Adrenal gland (tissue), 12 donors: Measurements from ENCODE around the gene ZNF618. TPM values are rescaled to one million over a fixed set of nuclear protein-coding genes. Genes with fewer than 3 reads are reported as not detected.

Experiments used
- DNase-seq, 7 donors: peaks; one replicate each; pipeline ENCODE4 v3.0.0-alpha.2; 2019 to 2020
- H3K27ac ChIP-seq, 5 donors: fragments of 200-600 bp; sonication (generic) in 4 of 5; 1 replicate in 3 of 5; 2 replicates in 2 of 5; pipeline versions ENCODE4 v1.5.1 to v1.8.0; 2016 to 2020; ENCODE audit warnings: mild to moderate bottlenecking in 1 of 5
- H3K27me3 ChIP-seq: fragments of 200-600 bp; 2 replicates; pipeline ENCODE4 v1.8.0; 2021
- H3K36me3 ChIP-seq, 2 donors: fragments of 200-600 bp; replicated peaks in 1 of 2; 1 replicate in 1 of 2; 2 replicates in 1 of 2; pipeline versions ENCODE4 v1.5.1 to v1.8.0; 2018 to 2022
- H3K4me1 ChIP-seq, 2 donors: fragments of 200-600 bp; replicated peaks in 1 of 2; 1 replicate in 1 of 2; 2 replicates in 1 of 2; pipeline versions ENCODE4 v1.5.1 to v1.8.0; 2018 to 2021
- H3K4me3 ChIP-seq, 4 donors: fragments of 200-600 bp; sonication (generic) in 3 of 4; one replicate each; pipeline ENCODE4 v1.5.1; 2016 to 2018
- H3K9me3 ChIP-seq, 3 donors: fragments of 200-600 bp; sonication (generic) in 1 of 3; replicated peaks in 1 of 3; 1 replicate in 2 of 3; 2 replicates in 1 of 3; pipeline versions ENCODE4 v1.5.1 to v1.8.0; 2016 to 2021
- POLR2A ChIP-seq, 2 donors: fragments of 450-650 bp; IDR thresholded peaks; one replicate each; pipeline ENCODE4 v1.6.1; 2017; ENCODE audit warnings: antibody characterized with exemption in 2 of 2, mild to moderate bottlenecking in 2 of 2, moderate library complexity in 1 of 2
- WGBS, 4 donors: extraction: QIAGEN DNeasy Blood & Tissue Kit in 2 of 4; methylation state at CpG; one replicate each; pipeline versions ENCODE4 v1.1.5 to v1.1.7; 2013 to 2017; 5-methylcytosine and 5-hydroxymethylcytosine counted together
- intact Hi-C, 2 donors: fragments of 100-400 bp; cut with DNase I; formaldehyde crosslinking; loops; one replicate each; pipeline versions ENCODE4 v1.14.1 to v1.15.0; 2022 to 2023
- polyA plus RNA-seq, 3 donors: library from polyadenylated mRNA; stranded (reverse); fragments of 200-250 nt in 2 of 3; fragments of 350-450 nt in 1 of 3; fragmentation: Illumina TruSeq in 1 of 3; extraction: RNeasy Lipid Tissue Mini Kit (QIAGEN cat#74804) in 1 of 3; gene quantifications; one replicate each; pipeline ENCODE4 v1.2.3, GENCODE V29; 2013 to 2014
- total RNA-seq, 9 donors: library from RNA; depleted of rRNA in 4 of 9; stranded (reverse); fragments of >200 nt in 4 of 9; fragments of 120-200 nt in 1 of 9; fragmentation: NEBNext Ultra II Directional in 1 of 9; extraction: Animal tissue kit (Norgen Biotek cat#: 25700) in 1 of 9; gene quantifications; one replicate each; pipeline versions ENCODE4 v1.1.0 to v1.2.4, GENCODE V29; 2013 to 2023
- TF ChIP-seq, protein P1 (sequence below), 6 experiments: fragments of 450-650 bp in 4 of 6; fragments of 200-600 bp in 2 of 6; sonication (generic) in 1 of 6; IDR thresholded peaks; 1 replicate in 5 of 6; 2 replicates in 1 of 6; pipeline versions ENCODE4 v1.5.1 to v1.8.0; 2016 to 2021; ENCODE audit warnings: antibody characterized with exemption in 6 of 6, mild to moderate bottlenecking in 2 of 6, moderate library complexity in 1 of 6
- donor health status: healthy with polysubstance abuse.
- donor health status: Bipolar disorder and iron deficiency.
- donor health status: DM: yes; HTN: yes; CAD: no.
- donor health status: DM: no; HTN: no; CAD: no.
- donor health status: DM: no; HTN: no; CAD: no.
- donor health status: DM: yes; HTN: yes; CAD: no.

The ZNF618 gene
- total and polyA plus RNA-seq, 12 donors: 4.5 to 21.3 (median 9.9) TPM

DNA sequence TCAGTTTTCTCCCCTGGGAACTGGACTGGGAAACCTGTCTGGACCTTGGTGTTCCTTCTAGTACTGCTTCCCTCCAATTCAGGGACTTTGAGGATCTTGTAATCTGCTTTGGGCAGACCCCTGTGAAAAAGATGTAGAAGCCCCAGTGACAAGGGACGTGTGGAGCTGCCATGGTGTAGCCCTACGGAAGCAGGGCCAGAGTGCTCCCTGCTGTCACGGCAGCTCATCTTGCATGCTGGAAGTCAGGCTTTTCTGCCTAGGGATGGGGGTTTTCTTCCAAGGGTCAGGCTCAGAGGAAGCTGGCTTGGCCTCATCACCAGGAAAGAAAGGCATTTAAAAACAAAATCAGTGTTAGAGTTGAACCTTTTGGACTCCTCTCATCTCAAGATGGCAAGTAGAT is 115.6 kb downstream of the ZNF618 start:
- DNase-seq: peak in 2 of 7 donors; percentile 16 to 44
- no peak overlapping the region for H3K4me3 ChIP-seq
- H3K27ac ChIP-seq: peak overlapping the region in 2 of 5 donors; percentile 59 to 78
- no peaks in the 10 kb centered on the region for H3K9me3 ChIP-seq
- TF ChIP-seq, protein P1, sequence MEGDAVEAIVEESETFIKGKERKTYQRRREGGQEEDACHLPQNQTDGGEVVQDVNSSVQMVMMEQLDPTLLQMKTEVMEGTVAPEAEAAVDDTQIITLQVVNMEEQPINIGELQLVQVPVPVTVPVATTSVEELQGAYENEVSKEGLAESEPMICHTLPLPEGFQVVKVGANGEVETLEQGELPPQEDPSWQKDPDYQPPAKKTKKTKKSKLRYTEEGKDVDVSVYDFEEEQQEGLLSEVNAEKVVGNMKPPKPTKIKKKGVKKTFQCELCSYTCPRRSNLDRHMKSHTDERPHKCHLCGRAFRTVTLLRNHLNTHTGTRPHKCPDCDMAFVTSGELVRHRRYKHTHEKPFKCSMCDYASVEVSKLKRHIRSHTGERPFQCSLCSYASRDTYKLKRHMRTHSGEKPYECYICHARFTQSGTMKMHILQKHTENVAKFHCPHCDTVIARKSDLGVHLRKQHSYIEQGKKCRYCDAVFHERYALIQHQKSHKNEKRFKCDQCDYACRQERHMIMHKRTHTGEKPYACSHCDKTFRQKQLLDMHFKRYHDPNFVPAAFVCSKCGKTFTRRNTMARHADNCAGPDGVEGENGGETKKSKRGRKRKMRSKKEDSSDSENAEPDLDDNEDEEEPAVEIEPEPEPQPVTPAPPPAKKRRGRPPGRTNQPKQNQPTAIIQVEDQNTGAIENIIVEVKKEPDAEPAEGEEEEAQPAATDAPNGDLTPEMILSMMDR (IDR thresholded peaks at IDR 0.05): no peak
- TF ChIP-seq POLR2A (IDR thresholded peaks at IDR 0.05): no peak
- WGBS, 4 donors: 87 to 92% (median 87%) methylated on average over 3 of the region's 3 CpGs; no CpG with 5 or more reads in 1 of the 4 donors
- peaks cover 37 to 45% of the 10 kb centered on the region in 2 donors for H3K4me1 ChIP-seq
- intact Hi-C loops: loop anchor here in 1 of 2 donors (10.0 kb wide), 1 partner anchor 117 kb away; the partner anchor contains the start of gene ZNF618
- no peaks in the 10 kb centered on the region for H3K27me3 ChIP-seq
- peaks cover 0 to 2% of the 10 kb centered on the region in 2 donors for H3K36me3 ChIP-seq

DNA sequence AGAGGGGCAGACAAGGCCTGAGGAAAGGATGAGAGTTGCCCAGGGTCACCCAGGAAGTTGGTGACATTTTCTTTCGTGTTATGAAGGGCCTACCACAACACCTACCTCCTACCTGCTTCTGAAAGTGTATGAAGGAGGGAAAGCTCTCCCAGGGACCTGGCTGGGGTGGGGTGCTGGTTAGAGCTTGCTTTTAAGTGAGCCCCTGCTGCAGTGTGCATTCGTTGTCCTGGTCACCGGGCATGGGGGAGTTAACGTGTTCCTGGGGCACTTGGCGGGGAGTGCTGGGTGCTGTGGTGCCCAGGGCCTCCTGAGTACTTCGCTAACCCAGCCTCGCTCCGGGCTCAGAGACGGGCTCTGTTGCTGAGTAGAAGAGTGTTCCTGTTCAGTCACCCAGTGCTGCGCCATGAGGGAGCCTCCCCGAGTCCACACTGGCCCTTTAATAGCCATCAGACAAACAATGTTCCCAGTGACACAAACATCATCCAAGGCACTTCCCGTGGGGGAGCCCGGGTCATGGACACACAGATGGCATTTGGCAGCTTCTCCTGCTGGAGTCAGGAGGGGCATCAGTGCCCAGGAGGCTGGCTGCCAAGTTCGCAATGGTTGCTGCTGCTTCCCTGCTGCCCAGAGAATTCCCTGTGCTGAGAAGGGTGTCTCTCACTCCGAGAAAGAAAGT is 116.3 kb downstream of the ZNF618 start:
- H3K4me1 ChIP-seq: peaks cover 37 to 44% of the 10 kb centered on the region in 2 donors
- H3K27me3 ChIP-seq: no peaks in the 10 kb centered on the region
- 26 to 41% (median 34%) methylated on average over 3 to 15 of the region's 15 CpGs for WGBS, 4 donors
- TF ChIP-seq POLR2A (IDR thresholded peaks at IDR 0.05): peak in 1 of 2 donors; percentile 55
- TF ChIP-seq, protein P1 (IDR thresholded peaks at IDR 0.05): no peak
- peak; percentile 87 to 95 (median 93) for DNase-seq
- no peaks in the 10 kb centered on the region for H3K9me3 ChIP-seq
- H3K36me3 ChIP-seq: peaks cover 0 to 2% of the 10 kb centered on the region in 2 donors
- H3K27ac ChIP-seq: peak overlapping the region in 4 of 5 donors; percentile 22 to 78 (median 63)
- peak overlapping the region in 1 of 4 donors; percentile 1 for H3K4me3 ChIP-seq
- intact Hi-C loops: loop anchor here in 1 of 2 donors (10.0 kb wide), 1 partner anchor 118 kb away; the partner anchor contains the start of gene ZNF618

DNA sequence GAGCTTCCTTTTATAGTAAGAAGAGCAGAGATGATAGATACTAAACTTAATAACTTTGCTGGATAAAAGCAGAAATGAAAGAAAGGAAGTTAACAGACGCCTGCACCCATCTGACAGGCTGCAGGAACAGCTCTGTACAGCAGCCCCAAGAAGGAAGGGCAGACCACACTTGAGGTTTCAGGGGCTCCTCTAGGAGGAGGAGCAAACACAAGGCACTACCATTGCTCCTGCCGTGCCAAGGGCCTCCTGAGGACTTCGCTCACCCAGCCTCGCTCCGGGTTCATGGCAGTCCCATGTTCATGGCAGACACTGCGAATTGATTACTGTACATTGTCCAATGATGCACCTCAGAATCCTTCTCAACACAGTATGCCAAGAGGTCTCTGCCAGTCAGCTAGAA is 116.9 kb downstream of the ZNF618 start:
- intact Hi-C loops: loop anchor here in 1 of 2 donors (10.0 kb wide), 1 partner anchor 118 kb away; the partner anchor contains the start of gene ZNF618
- peaks cover 37 to 44% of the 10 kb centered on the region in 2 donors for H3K4me1 ChIP-seq
- H3K36me3 ChIP-seq: peaks cover 0 to 2% of the 10 kb centered on the region in 2 donors
- H3K4me3 ChIP-seq: peak overlapping the region in 1 of 4 donors; percentile 1
- peak overlapping the region in 3 of 5 donors; percentile 59 to 78 (median 67) for H3K27ac ChIP-seq
- no peaks in the 10 kb centered on the region for H3K9me3 ChIP-seq
- peak in 3 of 7 donors; percentile 9 to 50 (median 27) for DNase-seq
- H3K27me3 ChIP-seq: no peaks in the 10 kb centered on the region
- WGBS, 4 donors: 61 to 66% (median 61%) methylated on average over 5 to 6 of the region's 6 CpGs
- TF ChIP-seq POLR2A (IDR thresholded peaks at IDR 0.05): no peak
- TF ChIP-seq, protein P1 (IDR thresholded peaks at IDR 0.05): no peak

DNA sequence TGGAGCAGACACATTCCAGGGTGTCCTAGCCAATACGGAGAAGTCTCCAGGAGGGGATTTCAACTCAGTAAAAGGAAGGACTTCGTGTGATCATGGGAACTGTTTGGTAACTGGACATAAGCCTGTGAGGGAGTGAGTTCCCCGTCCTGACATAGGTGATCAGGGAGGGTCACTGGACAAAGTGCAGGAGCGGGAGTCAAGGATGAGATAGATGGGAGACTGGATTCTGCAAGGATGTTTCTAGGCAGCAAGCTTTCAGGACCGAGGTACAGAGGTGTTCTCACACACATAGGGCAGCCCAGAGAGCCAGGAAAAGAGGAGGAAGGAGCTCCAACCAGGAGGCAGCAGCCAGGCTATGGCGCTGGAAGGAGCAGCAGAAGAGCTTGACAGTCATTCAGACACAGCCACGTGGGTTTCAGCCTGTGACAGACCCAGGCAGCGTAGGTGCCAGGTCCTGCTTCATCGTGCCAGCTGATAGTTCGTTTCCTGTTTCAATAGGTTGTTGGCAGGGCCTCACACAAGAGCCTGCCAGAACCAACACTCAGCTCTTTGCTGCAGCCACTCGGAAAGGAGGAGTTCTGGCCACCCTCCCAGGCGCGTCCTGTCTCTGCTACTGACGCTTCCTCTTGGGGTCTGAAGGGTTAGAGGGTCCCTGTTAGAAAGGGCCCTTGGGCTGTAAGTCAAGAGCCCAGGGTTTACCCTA is 117.9 kb downstream of the ZNF618 start:
- Histone ChIP-seq H3K27me3 (no peaks in the 10 kb centered on the region), H3K36me3 (no peaks in the 10 kb centered on the region), H3K4me3 (no peak overlapping the region), H3K4me1 (peaks cover 37 to 44% of the 10 kb centered on the region in 2 donors), H3K27ac (peak overlapping the region in 3 of 5 donors; percentile 25 to 54 (median 45)), H3K9me3 (no peaks in the 10 kb centered on the region)
- peak; percentile 84 to 97 (median 95) for DNase-seq
- TF ChIP-seq, protein P1 (IDR thresholded peaks at IDR 0.05): peak in 1 of 6 experiments; percentile 7
- TF ChIP-seq POLR2A (IDR thresholded peaks at IDR 0.05): peak in 1 of 2 donors; percentile 42
- intact Hi-C loops: loop anchor here in 1 of 2 donors (10.0 kb wide), 1 partner anchor 119 kb away; the partner anchor contains the start of gene ZNF618
- whole genome bisulfite sequencing, 4 donors: 22 to 30% (median 25%) methylated on average over 8 to 14 of the region's 14 CpGs
